ENCODE data around the gene NMRAL1. TPM values are rescaled to one million over a fixed set of nuclear protein-coding genes. Genes with fewer than 3 reads are reported as not detected.

The NMRAL1 gene
- total RNA-seq, 1 donor from 2014 or later, result 43.5 TPM

DNA sequence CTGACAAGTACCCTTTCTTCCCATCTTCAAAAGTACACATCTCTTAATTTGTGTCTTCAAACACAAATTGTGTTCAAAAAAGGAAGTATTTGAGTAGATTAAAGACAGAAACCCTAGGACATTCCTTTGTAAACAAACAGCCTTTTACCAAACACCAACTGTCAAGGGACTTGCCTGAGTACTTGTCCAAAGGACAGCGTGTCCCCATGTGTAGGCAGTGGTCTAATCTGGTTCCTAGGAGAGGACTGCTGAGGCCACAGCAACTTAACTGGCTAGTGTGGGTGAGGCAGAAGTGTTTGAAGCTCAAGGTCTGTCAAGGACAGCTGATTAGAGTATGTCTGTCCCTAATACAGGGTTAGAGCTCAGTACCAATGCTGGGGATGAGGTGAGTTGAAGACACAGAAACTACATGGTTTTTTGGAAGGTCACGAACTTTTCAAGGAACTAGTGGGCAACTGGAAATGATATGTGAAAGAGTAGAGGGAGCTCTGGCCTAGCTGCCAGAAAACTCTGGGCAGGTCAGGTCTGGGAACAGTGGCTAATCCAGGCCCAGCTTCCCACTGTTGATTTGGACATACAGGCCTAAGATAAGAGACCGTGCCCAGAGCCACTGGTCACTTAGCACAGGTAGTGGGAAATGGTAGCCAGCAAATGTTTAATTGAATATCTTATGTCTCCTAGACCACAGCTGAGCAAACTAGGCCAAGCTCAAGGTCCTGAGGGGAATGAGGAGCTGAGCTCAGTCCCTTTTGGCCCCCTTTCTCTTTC lies 11.9 kb upstream of the NMRAL1 start:
- Histone ChIP-seq H3K4me3 (no peak overlapping the region), H3K27me3 (ENCODE audit: low read depth) (no peaks in the 10 kb centered on the region), H3K4me1 (peaks cover 29% of the 10 kb centered on the region), H3K36me3 (peaks cover 23% of the 10 kb centered on the region), H3K27ac (peak overlapping the region; percentile 61), H3K9me3 (no peaks in the 10 kb centered on the region)
- no peak for DNase-seq
- ATAC-seq, result peak; percentile 58 to 60
- intact Hi-C loops (cut with DNase I), result no loop called here
- TF ChIP-seq, protein P1, sequence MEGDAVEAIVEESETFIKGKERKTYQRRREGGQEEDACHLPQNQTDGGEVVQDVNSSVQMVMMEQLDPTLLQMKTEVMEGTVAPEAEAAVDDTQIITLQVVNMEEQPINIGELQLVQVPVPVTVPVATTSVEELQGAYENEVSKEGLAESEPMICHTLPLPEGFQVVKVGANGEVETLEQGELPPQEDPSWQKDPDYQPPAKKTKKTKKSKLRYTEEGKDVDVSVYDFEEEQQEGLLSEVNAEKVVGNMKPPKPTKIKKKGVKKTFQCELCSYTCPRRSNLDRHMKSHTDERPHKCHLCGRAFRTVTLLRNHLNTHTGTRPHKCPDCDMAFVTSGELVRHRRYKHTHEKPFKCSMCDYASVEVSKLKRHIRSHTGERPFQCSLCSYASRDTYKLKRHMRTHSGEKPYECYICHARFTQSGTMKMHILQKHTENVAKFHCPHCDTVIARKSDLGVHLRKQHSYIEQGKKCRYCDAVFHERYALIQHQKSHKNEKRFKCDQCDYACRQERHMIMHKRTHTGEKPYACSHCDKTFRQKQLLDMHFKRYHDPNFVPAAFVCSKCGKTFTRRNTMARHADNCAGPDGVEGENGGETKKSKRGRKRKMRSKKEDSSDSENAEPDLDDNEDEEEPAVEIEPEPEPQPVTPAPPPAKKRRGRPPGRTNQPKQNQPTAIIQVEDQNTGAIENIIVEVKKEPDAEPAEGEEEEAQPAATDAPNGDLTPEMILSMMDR (IDR thresholded peaks at IDR 0.05), result no peak

DNA sequence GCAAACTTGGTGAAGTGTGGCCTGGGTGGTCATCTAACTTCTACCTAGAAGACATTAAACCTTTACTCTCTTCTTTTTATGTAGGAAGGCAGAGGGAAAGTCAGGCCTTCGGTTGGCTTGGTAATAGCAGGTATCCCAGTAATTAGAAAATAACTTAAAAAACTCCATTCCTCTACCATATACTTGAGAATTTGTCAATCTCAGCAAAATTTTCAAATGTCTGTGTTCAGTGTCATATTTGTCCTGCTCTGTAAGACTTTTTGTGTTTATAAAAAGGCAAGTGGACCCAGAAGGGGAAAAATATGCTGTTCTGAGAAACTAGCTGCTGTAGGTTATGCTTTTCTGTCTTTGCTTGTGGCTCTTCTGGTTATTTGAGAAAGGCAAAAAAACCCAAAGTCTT lies 7.5 kb upstream of the NMRAL1 start:
- Histone ChIP-seq H3K9me3 (no peaks in the 10 kb centered on the region), H3K4me3 (no peak overlapping the region), H3K36me3 (peaks cover 23% of the 10 kb centered on the region), H3K27ac (no peak overlapping the region), H3K4me1 (peaks cover 22% of the 10 kb centered on the region), H3K27me3 (ENCODE audit: low read depth) (no peaks in the 10 kb centered on the region)
- TF ChIP-seq, protein P1 (IDR thresholded peaks at IDR 0.05), result no peak
- no peak for DNase-seq
- ATAC-seq, result no peak
- intact Hi-C loops (cut with DNase I), result no loop called here

DNA sequence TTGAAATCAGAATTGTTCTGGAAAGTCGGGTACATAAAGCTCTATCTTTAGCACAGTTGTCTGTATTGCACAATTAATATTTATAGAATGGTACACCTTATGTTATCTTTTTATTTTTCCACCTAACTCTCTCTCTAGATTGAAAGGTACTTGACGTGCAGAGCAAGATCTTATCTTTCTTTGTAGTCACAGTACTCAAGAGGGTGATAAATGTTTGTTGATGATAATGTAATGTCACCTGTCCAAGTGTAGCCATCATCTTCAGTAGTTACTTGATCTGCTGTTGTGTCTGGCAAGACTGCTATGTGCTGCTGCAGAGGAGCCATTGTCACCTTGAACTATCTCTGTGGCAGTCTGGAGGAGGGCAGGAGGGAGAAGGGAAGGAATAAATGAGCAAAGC lies 7.1 kb upstream of the NMRAL1 start:
- TF ChIP-seq, protein P1 (IDR thresholded peaks at IDR 0.05), result no peak
- intact Hi-C loops (cut with DNase I), result no loop called here
- Histone ChIP-seq H3K36me3 (peaks cover 23% of the 10 kb centered on the region), H3K27me3 (ENCODE audit: low read depth) (no peaks in the 10 kb centered on the region), H3K4me3 (no peak overlapping the region), H3K9me3 (no peaks in the 10 kb centered on the region), H3K4me1 (peaks cover 19% of the 10 kb centered on the region), H3K27ac (no peak overlapping the region)
- DNase-seq (no peak), ATAC-seq (no peak)

DNA sequence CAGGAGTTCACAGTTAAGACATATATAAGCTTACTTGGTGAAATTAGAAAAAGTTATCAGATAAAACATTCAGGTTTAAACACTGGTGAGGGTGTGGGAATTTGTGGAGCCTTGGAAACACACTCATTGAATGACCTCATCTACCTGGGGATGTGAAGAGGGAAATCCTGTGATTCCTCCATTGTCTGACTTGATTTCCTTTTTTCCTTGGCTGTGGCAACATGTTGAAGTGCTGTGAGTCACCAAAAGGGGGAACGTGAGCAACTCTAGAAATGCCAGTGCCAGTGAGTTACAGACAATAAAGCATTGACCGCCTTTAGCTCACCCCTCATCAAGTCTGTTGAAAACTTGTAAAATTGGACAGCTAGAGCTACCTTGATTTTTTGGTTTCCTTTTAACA lies 3.5 kb upstream of the NMRAL1 start:
- intact Hi-C loops (cut with DNase I), result no loop called here
- DNase-seq (no peak), ATAC-seq (peak in 1 of 2 donors; percentile 4)
- H3K36me3 ChIP-seq, result no peaks in the 10 kb centered on the region
- H3K4me3 ChIP-seq, result no peak overlapping the region
- no peaks in the 10 kb centered on the region for H3K27me3 ChIP-seq (ENCODE audit: low read depth)
- TF ChIP-seq, protein P1 (IDR thresholded peaks at IDR 0.05), result no peak
- peaks cover 41% of the 10 kb centered on the region for H3K4me1 ChIP-seq
- H3K9me3 ChIP-seq, result no peaks in the 10 kb centered on the region
- no peak overlapping the region for H3K27ac ChIP-seq

DNA sequence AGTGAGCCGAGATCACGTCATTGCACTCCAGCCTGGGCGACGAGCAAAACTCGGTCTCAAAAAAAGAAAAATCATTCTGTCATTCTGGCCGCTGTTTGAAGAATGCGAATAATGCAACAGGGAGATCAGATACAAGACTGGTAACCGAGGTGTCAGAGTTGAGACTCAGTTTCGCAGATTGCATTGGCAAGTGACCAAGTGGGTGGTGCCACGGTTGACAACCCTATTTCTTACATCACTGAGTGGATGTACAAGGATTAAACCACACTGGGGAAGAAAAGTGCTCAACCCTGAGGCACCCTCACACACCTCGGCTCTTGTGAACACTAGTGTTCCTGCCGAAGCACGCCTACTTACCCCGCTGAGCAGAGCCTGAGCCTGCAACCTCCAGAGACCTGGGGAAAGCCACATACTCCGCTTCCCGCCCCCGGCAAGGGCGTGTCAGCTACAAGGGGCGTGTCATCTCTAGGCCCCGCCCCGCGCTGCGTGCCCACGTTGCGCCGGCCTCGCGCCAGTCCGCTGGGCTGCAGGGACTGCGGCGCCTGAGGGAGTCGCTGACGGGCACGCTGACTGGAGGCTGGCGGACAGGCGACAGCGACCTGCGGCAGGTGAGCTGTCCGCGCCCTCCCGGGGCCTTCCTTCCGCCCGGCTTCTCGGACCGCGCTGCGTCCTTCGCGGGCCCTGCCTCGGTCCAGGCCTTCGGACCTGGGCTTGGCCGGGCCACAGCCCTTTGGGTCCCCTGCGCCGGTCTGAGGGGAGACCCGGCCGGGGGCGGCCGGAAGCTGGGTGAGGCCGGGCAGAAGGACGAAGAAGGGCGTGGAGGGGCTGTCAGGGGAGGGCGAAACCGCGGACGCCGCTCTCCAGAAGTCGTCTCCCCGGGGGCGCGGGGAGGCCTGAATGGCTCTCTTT lies 1.7 kb upstream of the NMRAL1 start, which contains the start of gene HMOX2:
TSS of gene HMOX2 (plus strand) at position 519 of the 909 bp plus-strand sequence. CDS start 29,127 bp downstream, outside the sequence.
- H3K9me3 ChIP-seq, result no peaks in the 10 kb centered on the region
- peak within 1 kb of the TSS; percentile 99 for H3K4me3 ChIP-seq
- peaks cover 41% of the 10 kb centered on the region for H3K4me1 ChIP-seq
- DNase-seq (peak; percentile 95), ATAC-seq (peak; percentile 97)
- TF ChIP-seq, protein P1 (IDR thresholded peaks at IDR 0.05), result peak; percentile 58
- no peaks in the 10 kb centered on the region for H3K27me3 ChIP-seq (ENCODE audit: low read depth)
- no peaks in the 10 kb centered on the region for H3K36me3 ChIP-seq
- intact Hi-C loops (cut with DNase I), result no loop called here
- H3K27ac ChIP-seq, result peak within 1 kb of the TSS; percentile 94

All from lower lobe of right lung (tissue), 2 donors.